Tibial artery (tissue), 4 donors: Measurements from ENCODE around the gene KLRC4.
"Not testable (repeated sequence)": the region's sequence is repeated elsewhere in the genome, so short reads cannot be mapped to it uniquely, and the experiment has no call there.

Source experiments
- DNase-seq, 2 donors: peaks; one replicate each; pipeline ENCODE4 v3.0.0-alpha.2; 2019
- H3K27ac ChIP-seq, 2 donors: fragments of 200-600 bp; sonication (generic) in 1 of 2; 1 replicate in 1 of 2; 2 replicates in 1 of 2; pipeline ENCODE4 v1.5.1; 2018 to 2019; ENCODE audit warnings: mild to moderate bottlenecking in 1 of 2
- H3K27me3 ChIP-seq, 2 donors: fragments of 200-600 bp; sonication (generic) in 1 of 2; one replicate each; pipeline versions ENCODE4 v1.5.1 to v1.6.0; 2016 to 2019
- H3K36me3 ChIP-seq, 3 donors: fragments of 200-600 bp; sonication (generic) in 2 of 3; one replicate each; pipeline ENCODE4 v1.5.1; 2016 to 2019; ENCODE audit warnings: mild to moderate bottlenecking in 2 of 3
- H3K4me1 ChIP-seq, 4 donors: fragments of 200-600 bp; sonication (generic) in 2 of 4; 1 replicate in 3 of 4; 2 replicates in 1 of 4; pipeline ENCODE4 v1.5.1; 2016 to 2019
- H3K4me3 ChIP-seq, 2 donors: fragments of 200-600 bp; sonication (generic) in 1 of 2; 1 replicate in 1 of 2; 2 replicates in 1 of 2; pipeline ENCODE4 v1.5.1; 2018 to 2019; ENCODE audit warnings: mild to moderate bottlenecking in 2 of 2
- H3K9me3 ChIP-seq, 3 donors: fragments of 200-600 bp; sonication (generic) in 1 of 3; one replicate each; pipeline ENCODE4 v1.5.1; 2016 to 2019
- intact Hi-C: fragments of 100-400 bp; cut with DNase I; formaldehyde crosslinking; loops from one replicate; pipeline ENCODE4 v1.15.0; 2023; ENCODE audit warnings: low total_unique reads
- TF ChIP-seq, protein P1 (sequence below), 2 experiments: fragments of 200-600 bp in 1 of 2; fragments of 450-650 bp in 1 of 2; IDR thresholded peaks; one replicate each; pipeline ENCODE4 v1.5.1; 2017 to 2019; ENCODE audit warnings: antibody characterized with exemption in 2 of 2, mild to moderate bottlenecking in 1 of 2, moderate library complexity in 1 of 2

The KLRC4 gene

DNA sequence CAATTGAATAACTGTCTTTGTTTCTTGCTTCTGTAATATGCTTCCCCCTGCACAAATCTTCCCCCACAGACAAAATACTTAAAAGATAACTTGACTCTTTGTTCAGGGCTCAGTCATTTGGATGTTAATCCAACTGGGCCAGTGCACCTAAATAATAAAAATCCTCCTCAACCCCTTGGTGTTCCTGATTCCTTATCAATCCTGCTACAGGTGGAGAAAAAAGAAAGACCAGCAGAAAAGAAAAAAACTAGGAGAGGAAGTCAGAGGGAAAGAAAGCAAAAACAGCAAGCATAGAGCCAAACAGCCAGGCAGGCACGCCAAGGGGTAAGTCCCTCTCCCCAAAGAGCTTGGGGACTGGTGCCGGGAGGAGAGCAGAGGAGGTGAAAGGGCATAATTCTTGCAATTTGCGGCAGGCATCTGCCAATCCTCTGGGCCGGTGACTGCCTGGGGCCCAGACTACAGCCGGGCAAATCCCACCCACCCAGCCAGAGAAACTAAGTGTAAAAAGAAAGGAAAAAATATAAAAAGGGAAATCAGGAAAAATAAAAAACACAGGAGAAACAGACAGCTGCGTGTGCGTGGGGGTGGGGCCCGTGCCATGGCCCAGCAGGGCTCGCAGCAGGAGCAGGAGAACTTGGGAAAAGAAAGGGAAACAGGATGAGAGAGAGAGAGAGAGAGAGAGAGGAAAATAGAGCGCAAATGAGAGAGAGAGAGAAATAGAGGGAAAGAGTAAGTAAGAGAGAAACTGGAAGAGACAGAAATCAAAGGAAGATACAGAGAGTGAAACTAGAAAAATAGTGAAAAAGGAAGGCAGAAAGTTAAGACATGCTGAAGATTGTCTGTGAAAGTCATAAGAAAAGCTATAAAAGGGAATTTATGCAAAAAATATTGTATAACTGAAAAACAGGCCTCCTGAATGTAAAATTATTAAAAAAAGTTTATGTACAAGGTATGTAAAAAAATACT, 41.1 kb downstream of the KLRC4 start:
- Histone ChIP-seq H3K36me3 (no peaks in the 10 kb centered on the region), H3K27me3 (no peaks in the 10 kb centered on the region), H3K27ac (peak overlapping the region in 1 of 2 donors; percentile 45), H3K4me3 (no peak overlapping the region), H3K9me3 (no peaks in the 10 kb centered on the region), H3K4me1 (peaks cover 0 to 27% (median 14%) of the 10 kb centered on the region in 4 donors)
- TF ChIP-seq, protein P1, sequence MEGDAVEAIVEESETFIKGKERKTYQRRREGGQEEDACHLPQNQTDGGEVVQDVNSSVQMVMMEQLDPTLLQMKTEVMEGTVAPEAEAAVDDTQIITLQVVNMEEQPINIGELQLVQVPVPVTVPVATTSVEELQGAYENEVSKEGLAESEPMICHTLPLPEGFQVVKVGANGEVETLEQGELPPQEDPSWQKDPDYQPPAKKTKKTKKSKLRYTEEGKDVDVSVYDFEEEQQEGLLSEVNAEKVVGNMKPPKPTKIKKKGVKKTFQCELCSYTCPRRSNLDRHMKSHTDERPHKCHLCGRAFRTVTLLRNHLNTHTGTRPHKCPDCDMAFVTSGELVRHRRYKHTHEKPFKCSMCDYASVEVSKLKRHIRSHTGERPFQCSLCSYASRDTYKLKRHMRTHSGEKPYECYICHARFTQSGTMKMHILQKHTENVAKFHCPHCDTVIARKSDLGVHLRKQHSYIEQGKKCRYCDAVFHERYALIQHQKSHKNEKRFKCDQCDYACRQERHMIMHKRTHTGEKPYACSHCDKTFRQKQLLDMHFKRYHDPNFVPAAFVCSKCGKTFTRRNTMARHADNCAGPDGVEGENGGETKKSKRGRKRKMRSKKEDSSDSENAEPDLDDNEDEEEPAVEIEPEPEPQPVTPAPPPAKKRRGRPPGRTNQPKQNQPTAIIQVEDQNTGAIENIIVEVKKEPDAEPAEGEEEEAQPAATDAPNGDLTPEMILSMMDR (IDR thresholded peaks at IDR 0.05), result no peak
- intact Hi-C loops, result loop anchor here (10.0 kb wide), 1 partner anchor 154 kb away; the partner anchor contains the start of gene GABARAPL1
- no peak for DNase-seq

DNA sequence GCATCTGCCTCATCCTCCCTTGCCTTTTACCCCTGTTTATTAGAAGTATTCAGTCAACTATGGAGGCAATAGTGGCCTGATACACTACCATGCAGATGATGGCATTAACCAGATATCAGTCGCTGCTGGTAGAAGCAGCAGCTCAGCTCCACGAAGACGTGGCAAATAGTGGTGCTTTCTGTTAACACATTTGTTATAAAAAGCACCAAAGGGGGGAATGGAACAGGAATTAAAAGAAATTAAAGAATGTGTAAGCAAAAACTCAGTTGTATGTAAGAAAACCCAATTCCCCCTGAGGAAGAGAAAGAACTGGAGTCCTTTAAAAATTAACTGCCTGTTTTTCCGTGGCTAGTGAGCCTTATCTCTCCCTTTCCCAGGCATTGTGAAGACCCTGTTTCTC, 41.8 kb downstream of the KLRC4 start:
- intact Hi-C loops, result loop anchor here (10.0 kb wide), 1 partner anchor 153 kb away; the partner anchor contains the start of gene GABARAPL1
- H3K27ac ChIP-seq, result peak overlapping the region in 1 of 2 donors; percentile 91
- not testable (repeated sequence) for H3K9me3 ChIP-seq

DNA sequence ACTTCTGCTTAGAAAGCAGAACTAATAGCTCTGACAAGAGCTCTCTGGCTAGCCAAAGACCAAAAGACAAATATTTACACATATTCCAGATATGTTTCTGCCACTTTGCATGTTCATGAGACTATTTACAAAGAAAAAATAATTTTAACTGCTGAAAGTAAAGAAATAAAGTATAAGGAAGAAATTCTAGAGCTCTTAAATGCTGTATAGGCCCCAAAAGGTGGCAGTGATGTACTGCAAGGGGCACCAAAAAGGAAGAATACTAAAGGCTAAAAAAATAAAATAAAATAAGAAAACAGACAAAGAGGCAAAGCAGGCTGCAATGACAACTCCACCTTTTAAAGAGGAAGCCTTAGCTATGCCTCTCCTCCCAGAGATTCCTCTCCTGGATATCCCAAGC, 42.7 kb downstream of the KLRC4 start:
- H3K27ac ChIP-seq, result peak overlapping the region; percentile 83 to 91
- TF ChIP-seq, protein P1 (IDR thresholded peaks at IDR 0.05), result no peak
- no peak for DNase-seq
- intact Hi-C loops, result loop anchor here (10.0 kb wide), 1 partner anchor 152 kb away; the partner anchor contains the start of gene GABARAPL1
- H3K27me3 ChIP-seq, result no peaks in the 10 kb centered on the region
- H3K9me3 ChIP-seq, result no peaks in the 10 kb centered on the region
- H3K4me3 ChIP-seq, result no peak overlapping the region
- H3K36me3 ChIP-seq, result no peaks in the 10 kb centered on the region
- H3K4me1 ChIP-seq, result peaks cover 0 to 38% (median 23%) of the 10 kb centered on the region in 4 donors

More for the DNA sequence above, 41.8 kb downstream of the KLRC4 start:
- peaks cover 0 to 35% (median 20%) of the 10 kb centered on the region in 4 donors for H3K4me1 ChIP-seq
- H3K27me3 ChIP-seq, H3K4me3 ChIP-seq, H3K36me3 ChIP-seq, DNase-seq: not testable (repeated sequence)

DNA sequence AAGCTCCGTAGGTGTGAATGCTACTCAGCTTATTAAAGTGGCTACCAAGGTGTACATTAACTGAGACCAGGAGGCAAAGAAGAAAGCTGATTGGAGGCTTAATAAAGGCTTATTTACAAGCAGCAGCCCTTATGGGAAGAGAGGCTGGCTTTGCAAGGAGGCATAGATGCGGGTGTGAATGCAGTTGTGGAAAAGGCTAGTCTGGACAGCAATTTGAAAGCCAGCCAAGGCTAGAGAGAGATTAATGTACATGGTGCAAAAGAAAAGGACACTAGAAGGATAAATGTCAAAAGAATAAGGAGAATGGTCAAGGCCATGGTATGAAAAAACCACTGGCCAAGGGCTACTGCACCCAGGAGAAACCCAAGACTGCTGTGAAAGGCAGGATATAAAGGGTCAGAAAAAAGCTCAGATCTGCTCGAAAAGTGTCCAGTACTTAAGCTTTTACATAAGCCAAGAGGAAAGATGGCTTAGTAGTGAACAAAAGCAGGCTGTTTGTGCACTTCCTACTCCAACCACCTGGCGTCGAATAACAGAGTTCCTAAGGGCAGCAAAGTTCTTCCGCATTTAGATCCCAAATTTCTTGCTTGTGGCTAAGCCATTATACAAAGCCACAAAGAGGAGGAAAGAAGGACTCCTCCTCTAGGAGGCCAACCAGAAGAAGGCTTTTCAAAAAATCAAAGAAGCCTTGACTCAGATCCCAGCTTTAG, 43.7 kb downstream of the KLRC4 start:
- intact Hi-C loops, result loop anchor here (10.0 kb wide), 1 partner anchor 151 kb away; the partner anchor contains the start of gene GABARAPL1
- DNase-seq, result no peak

DNA sequence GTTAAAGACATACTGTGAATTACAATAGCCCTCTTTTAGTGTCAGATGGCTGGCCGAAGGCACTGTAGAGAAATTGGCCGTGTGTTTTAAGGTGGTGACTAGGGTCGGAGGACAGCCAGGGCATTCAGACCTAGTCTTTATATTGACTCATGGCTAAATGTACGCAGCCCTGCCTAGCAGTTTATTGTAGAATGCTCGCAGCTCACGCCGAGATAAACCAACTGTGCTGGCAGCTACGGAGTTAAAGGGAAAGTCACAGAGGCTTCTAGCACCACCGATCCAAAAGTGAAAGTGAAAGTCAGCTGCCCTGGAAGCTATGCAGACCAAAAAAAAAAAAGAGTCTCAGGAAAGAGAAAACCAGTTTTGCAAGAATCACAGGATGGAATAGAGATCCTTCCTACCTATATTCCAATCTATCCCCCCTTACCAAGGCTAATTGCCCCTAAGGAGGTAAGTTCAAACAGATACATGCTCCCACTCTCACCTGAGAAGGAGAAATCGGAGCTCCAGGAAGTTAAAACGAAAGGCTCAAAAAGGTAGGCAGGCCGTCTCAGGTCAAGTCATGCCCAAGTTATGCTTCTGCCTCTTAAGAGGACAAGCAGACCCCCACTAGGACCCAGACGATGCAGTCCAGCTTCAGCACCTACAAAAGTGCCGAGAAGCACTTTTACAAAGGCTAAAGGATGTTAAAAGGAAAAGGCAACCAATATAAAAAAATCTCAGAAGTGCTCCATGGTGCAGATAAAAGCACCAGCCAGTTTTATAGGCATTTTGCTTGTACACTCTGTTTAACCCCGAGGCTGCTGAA, 44.5 kb downstream of the KLRC4 start:
- intact Hi-C loops, result loop anchor here (10.0 kb wide), 1 partner anchor 150 kb away; the partner anchor contains the start of gene GABARAPL1
- no peaks in the 10 kb centered on the region for H3K27me3 ChIP-seq
- H3K27ac ChIP-seq, result peak overlapping the region; percentile 83 to 91
- TF ChIP-seq, protein P1 (IDR thresholded peaks at IDR 0.05), result no peak
- no peaks in the 10 kb centered on the region for H3K36me3 ChIP-seq
- peak overlapping the region; percentile 64 to 70 for H3K4me3 ChIP-seq
- H3K4me1 ChIP-seq, result peaks cover 0 to 40% (median 24%) of the 10 kb centered on the region in 4 donors
- H3K9me3 ChIP-seq, result no peaks in the 10 kb centered on the region
- peak; percentile 49 to 74 for DNase-seq

More for the DNA sequence above, 43.7 kb downstream of the KLRC4 start:
- Histone ChIP-seq H3K36me3 (no peaks in the 10 kb centered on the region), H3K4me3 (peak overlapping the region; percentile 64 to 70), H3K4me1 (peaks cover 0 to 40% (median 24%) of the 10 kb centered on the region in 4 donors), H3K9me3 (no peaks in the 10 kb centered on the region), H3K27me3 (no peaks in the 10 kb centered on the region), H3K27ac (peak overlapping the region; percentile 83 to 91)
- TF ChIP-seq, protein P1 (IDR thresholded peaks at IDR 0.05), result no peak
